Activated CD4-positive, alpha-beta T cell treated with anti-CD3 and anti-CD28 coated beads, Interleukin-2, amount 10 ng/mL, durations not matched to agents 24 days and 14 days (primary cell): Measurements from ENCODE around the gene CPA5. TPM values are rescaled to one million over a fixed set of nuclear protein-coding genes. Genes with fewer than 3 reads are reported as not detected.

ENCODE experiments used
- DNase-seq: peaks from one replicate; pipeline ENCODE4 v3.0.0; 2022
- H3K27ac Mint-ChIP-seq: one replicate; pipeline ENCODE4 v1.8.0; 2022; ENCODE audit warnings: mild to moderate bottlenecking, mixed read lengths
- H3K27me3 Mint-ChIP-seq: one replicate; pipeline ENCODE4 v1.8.0; 2022; ENCODE audit warnings: mixed read lengths
- H3K36me3 Mint-ChIP-seq: one replicate; pipeline ENCODE4 v1.8.0; 2022; ENCODE audit warnings: low read depth, mild to moderate bottlenecking, mixed read lengths
- H3K4me1 Mint-ChIP-seq: one replicate; pipeline ENCODE4 v1.8.0; 2021; ENCODE audit warnings: mixed read lengths
- H3K4me3 Mint-ChIP-seq: one replicate; pipeline ENCODE4 v1.8.0; 2022; ENCODE audit warnings: mild to moderate bottlenecking, moderate library complexity, mixed read lengths
- H3K9me3 Mint-ChIP-seq: one replicate; pipeline ENCODE4 v1.8.0; 2021; ENCODE audit warnings: mixed read lengths
- intact Hi-C: fragments of 100-400 bp; cut with micrococcal nuclease; formaldehyde crosslinking; loops from one replicate; pipeline ENCODE4 v1.15.1; 2023
- total RNA-seq: library from RNA; stranded (reverse); gene quantifications from 2 replicates; pipeline ENCODE4 v1.2.3, GENCODE V29; 2022

Gene CPA5
- total RNA-seq, 1 donor from 2014 or later: 0.93 TPM

GRCh38 chr7:130345725-130346124 lies 1.1 kb downstream of the CPA5 start:
- H3K36me3 Mint-ChIP-seq: no peaks in the 10 kb centered on the region
- H3K4me3 Mint-ChIP-seq: no peak overlapping the region
- H3K27ac Mint-ChIP-seq: no peak overlapping the region

GRCh38 chr7:130346177-130346905 lies 1.7 kb downstream of the CPA5 start:
- Mint-ChIP-seq H3K27ac (no peak overlapping the region), H3K4me3 (no peak overlapping the region), H3K27me3 (peaks cover 2% of the 10 kb centered on the region), H3K4me1 (peaks cover 8% of the 10 kb centered on the region), H3K36me3 (no peaks in the 10 kb centered on the region), H3K9me3 (no peaks in the 10 kb centered on the region)
- DNase-seq: no peak
- intact Hi-C loops: no loop called here

More at GRCh38 chr7:130345725-130346124, 1.1 kb downstream of the CPA5 start:
- peaks cover 2% of the 10 kb centered on the region for H3K27me3 Mint-ChIP-seq
- intact Hi-C loops: no loop called here
- H3K4me1 Mint-ChIP-seq: peaks cover 4% of the 10 kb centered on the region
- DNase-seq: no peak
- no peaks in the 10 kb centered on the region for H3K9me3 Mint-ChIP-seq

GRCh38 chr7:130346941-130347340 lies 2.3 kb downstream of the CPA5 start:
- H3K36me3 Mint-ChIP-seq: no peaks in the 10 kb centered on the region
- H3K4me1 Mint-ChIP-seq: peaks cover 12% of the 10 kb centered on the region
- intact Hi-C loops: no loop called here
- H3K27ac Mint-ChIP-seq: no peak overlapping the region
- no peaks in the 10 kb centered on the region for H3K9me3 Mint-ChIP-seq
- no peak overlapping the region for H3K4me3 Mint-ChIP-seq
- DNase-seq: no peak
- H3K27me3 Mint-ChIP-seq: peaks cover 2% of the 10 kb centered on the region

- H3K9me3 Mint-ChIP-seq: no peaks in the 10 kb centered on the region
- H3K27me3 Mint-ChIP-seq: no peaks in the 10 kb centered on the region
- H3K27ac Mint-ChIP-seq: peak overlapping the region; percentile 21
- H3K4me1 Mint-ChIP-seq: peaks cover 17% of the 10 kb centered on the region
- intact Hi-C loops: no loop called here
- DNase-seq: no peak
- no peak overlapping the region for H3K4me3 Mint-ChIP-seq
- no peaks in the 10 kb centered on the region for H3K36me3 Mint-ChIP-seq
These were observed 5.5 kb downstream of the CPA5 start for GRCh38 chr7:130349911-130350782.

- Mint-ChIP-seq H3K4me3 (peak overlapping the region; percentile 34), H3K36me3 (no peaks in the 10 kb centered on the region), H3K9me3 (no peaks in the 10 kb centered on the region), H3K4me1 (peaks cover 17% of the 10 kb centered on the region), H3K27me3 (no peaks in the 10 kb centered on the region), H3K27ac (peak overlapping the region; percentile 53)
- intact Hi-C loops: no loop called here
- DNase-seq: no peak
These were observed 6.6 kb downstream of the CPA5 start for GRCh38 chr7:130350945-130351790.

- no peaks in the 10 kb centered on the region for H3K36me3 Mint-ChIP-seq
- H3K9me3 Mint-ChIP-seq: no peaks in the 10 kb centered on the region
- DNase-seq: no peak
- intact Hi-C loops: no loop called here
- no peak overlapping the region for H3K27ac Mint-ChIP-seq
- no peaks in the 10 kb centered on the region for H3K27me3 Mint-ChIP-seq
- H3K4me3 Mint-ChIP-seq: no peak overlapping the region
- peaks cover 17% of the 10 kb centered on the region for H3K4me1 Mint-ChIP-seq
These were observed 7.1 kb downstream of the CPA5 start for GRCh38 chr7:130351791-130352090.

GRCh38 chr7:130352194-130353074 lies 7.8 kb downstream of the CPA5 start:
- Mint-ChIP-seq H3K4me3 (no peak overlapping the region), H3K36me3 (no peaks in the 10 kb centered on the region), H3K4me1 (peaks cover 17% of the 10 kb centered on the region), H3K27me3 (no peaks in the 10 kb centered on the region), H3K9me3 (no peaks in the 10 kb centered on the region), H3K27ac (no peak overlapping the region)
- no peak for DNase-seq
- intact Hi-C loops: no loop called here

GRCh38 chr7:130353196-130353595 lies 8.6 kb downstream of the CPA5 start:
- intact Hi-C loops: no loop called here
- Mint-ChIP-seq H3K36me3 (peaks cover under 1% of the 10 kb centered on the region), H3K27ac (no peak overlapping the region), H3K4me3 (no peak overlapping the region), H3K4me1 (peaks cover 17% of the 10 kb centered on the region), H3K9me3 (no peaks in the 10 kb centered on the region), H3K27me3 (no peaks in the 10 kb centered on the region)
- no peak for DNase-seq

GRCh38 chr7:130356121-130356875 lies 11.7 kb downstream of the CPA5 start:
- DNase-seq: no peak
- H3K36me3 Mint-ChIP-seq: peaks cover 1% of the 10 kb centered on the region
- H3K27ac Mint-ChIP-seq: no peak overlapping the region
- H3K4me3 Mint-ChIP-seq: no peak overlapping the region
- H3K4me1 Mint-ChIP-seq: peaks cover 10% of the 10 kb centered on the region
- peaks cover 5% of the 10 kb centered on the region for H3K9me3 Mint-ChIP-seq
- no peaks in the 10 kb centered on the region for H3K27me3 Mint-ChIP-seq
- intact Hi-C loops: no loop called here

- H3K4me3 Mint-ChIP-seq: no peak overlapping the region
- peaks cover 5% of the 10 kb centered on the region for H3K9me3 Mint-ChIP-seq
- no peak overlapping the region for H3K27ac Mint-ChIP-seq
- peaks cover 3% of the 10 kb centered on the region for H3K4me1 Mint-ChIP-seq
- H3K27me3 Mint-ChIP-seq: no peaks in the 10 kb centered on the region
- intact Hi-C loops: no loop called here
- H3K36me3 Mint-ChIP-seq: peaks cover 1% of the 10 kb centered on the region
- no peak for DNase-seq
These were observed 12.4 kb downstream of the CPA5 start for GRCh38 chr7:130356876-130357611.

GRCh38 chr7:130358471-130358870 lies 13.9 kb downstream of the CPA5 start:
- H3K4me3 Mint-ChIP-seq: no peak overlapping the region
- intact Hi-C loops: no loop called here
- peaks cover 1% of the 10 kb centered on the region for H3K36me3 Mint-ChIP-seq
- peaks cover 4% of the 10 kb centered on the region for H3K4me1 Mint-ChIP-seq
- no peak overlapping the region for H3K27ac Mint-ChIP-seq
- peaks cover 5% of the 10 kb centered on the region for H3K9me3 Mint-ChIP-seq
- no peak for DNase-seq
- H3K27me3 Mint-ChIP-seq: no peaks in the 10 kb centered on the region

- H3K4me1 Mint-ChIP-seq: peaks cover 7% of the 10 kb centered on the region
- H3K27me3 Mint-ChIP-seq: no peaks in the 10 kb centered on the region
- DNase-seq: no peak
- H3K9me3 Mint-ChIP-seq: peaks cover 5% of the 10 kb centered on the region
- no peak overlapping the region for H3K4me3 Mint-ChIP-seq
- H3K36me3 Mint-ChIP-seq: peaks cover 1% of the 10 kb centered on the region
- H3K27ac Mint-ChIP-seq: no peak overlapping the region
- intact Hi-C loops: no loop called here
These were observed 14.8 kb downstream of the CPA5 start for GRCh38 chr7:130359276-130359857.
